K562 (cell line): ENCODE measurements around the gene SHB.
"Not testable (repeated sequence)": the region's sequence is repeated elsewhere in the genome, so short reads cannot be mapped to it uniquely, and the experiment has no call there.

ENCODE experiments used
- ELF2 ChIP-seq: fragments of 250-450 bp; sonication (Bioruptor Pico); IDR thresholded peaks from 2 replicates; pipeline ENCODE4 v1.5.0; 2021; ENCODE audit warnings: mild to moderate bottlenecking
- PHB2 ChIP-seq: fragments of 450-650 bp; IDR thresholded peaks from 2 replicates; pipeline ENCODE4 v1.6.1; 2017; ENCODE audit warnings: low read depth
- RFX5 ChIP-seq: IDR thresholded peaks from 2 replicates; pipeline ENCODE4 v1.6.1; 2011; ENCODE audit warnings: low read depth, mild to moderate bottlenecking, improper control_type of control experiment, low read length
- TF ChIP-seq, protein P1 (sequence below), 3 experiments: IDR thresholded peaks in 2 of 3; conservative IDR thresholded peaks in 1 of 3; 2 replicates each; pipeline ENCODE4 v1.5.1; 2011 to 2012; ENCODE audit warnings: low read length in 3 of 3, mild to moderate bottlenecking in 3 of 3, control low read depth in 2 of 3, improper control_type of control experiment in 1 of 3, inconsistent platforms in 1 of 3, low read depth in 1 of 3, mixed read lengths in 1 of 3, moderate library complexity in 1 of 3; ENCODE audit not compliant: insufficient read depth in 2 of 3
- TF ChIP-seq, protein P2 (sequence below): sonication (generic); formaldehyde crosslinking; IDR thresholded peaks from 2 replicates; pipeline ENCODE4 v1.8.0; 2022; ENCODE audit warnings: missing genetic modification reagents, mild to moderate bottlenecking, borderline replicate concordance
- TF ChIP-seq, protein P3 (sequence below): sonication (generic); formaldehyde crosslinking; IDR thresholded peaks from 2 replicates; pipeline ENCODE4 v1.8.0; 2022; ENCODE audit warnings: mild to moderate bottlenecking, missing genetic modification reagents, borderline replicate concordance

DNA sequence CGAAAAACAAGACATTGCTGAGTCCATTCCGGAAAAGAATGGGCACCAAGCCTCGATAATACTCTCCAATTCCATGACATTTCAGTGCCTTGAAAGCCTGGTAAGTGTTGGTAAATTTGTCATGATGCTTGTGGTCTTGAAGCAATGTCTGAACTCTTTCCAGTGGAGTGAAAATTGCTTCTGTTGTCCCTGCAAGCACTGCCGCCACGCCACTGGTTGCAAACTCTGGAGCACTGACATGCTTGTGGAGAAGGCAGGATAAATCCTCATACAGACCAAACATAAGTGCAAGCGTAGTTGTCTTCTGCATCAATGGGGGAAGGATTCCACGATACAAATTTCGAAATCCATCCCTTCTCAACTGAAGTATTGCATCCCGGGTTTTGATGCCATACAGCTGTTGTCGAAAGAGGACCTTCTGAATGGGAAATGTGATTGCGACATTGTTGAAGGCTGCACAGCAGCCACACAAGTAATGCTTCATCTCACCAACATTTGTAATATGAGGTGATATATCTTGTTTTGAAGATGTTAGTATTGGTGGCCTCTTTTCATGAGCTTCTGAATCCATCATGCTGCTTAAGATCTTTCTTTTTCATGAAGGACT is 180.9 kb downstream of the SHB start:
- not testable (repeated sequence) for TF ChIP-seq RFX5, PHB2, ELF2
- TF ChIP-seq, protein P1, sequence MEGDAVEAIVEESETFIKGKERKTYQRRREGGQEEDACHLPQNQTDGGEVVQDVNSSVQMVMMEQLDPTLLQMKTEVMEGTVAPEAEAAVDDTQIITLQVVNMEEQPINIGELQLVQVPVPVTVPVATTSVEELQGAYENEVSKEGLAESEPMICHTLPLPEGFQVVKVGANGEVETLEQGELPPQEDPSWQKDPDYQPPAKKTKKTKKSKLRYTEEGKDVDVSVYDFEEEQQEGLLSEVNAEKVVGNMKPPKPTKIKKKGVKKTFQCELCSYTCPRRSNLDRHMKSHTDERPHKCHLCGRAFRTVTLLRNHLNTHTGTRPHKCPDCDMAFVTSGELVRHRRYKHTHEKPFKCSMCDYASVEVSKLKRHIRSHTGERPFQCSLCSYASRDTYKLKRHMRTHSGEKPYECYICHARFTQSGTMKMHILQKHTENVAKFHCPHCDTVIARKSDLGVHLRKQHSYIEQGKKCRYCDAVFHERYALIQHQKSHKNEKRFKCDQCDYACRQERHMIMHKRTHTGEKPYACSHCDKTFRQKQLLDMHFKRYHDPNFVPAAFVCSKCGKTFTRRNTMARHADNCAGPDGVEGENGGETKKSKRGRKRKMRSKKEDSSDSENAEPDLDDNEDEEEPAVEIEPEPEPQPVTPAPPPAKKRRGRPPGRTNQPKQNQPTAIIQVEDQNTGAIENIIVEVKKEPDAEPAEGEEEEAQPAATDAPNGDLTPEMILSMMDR (IDR thresholded peaks at IDR 0.05 in 2 of 3, conservative IDR thresholded peaks at IDR 0.05 in 1 of 3; ENCODE audit: insufficient read depth in 2 of 3, low read depth in 1 of 3, low read length in 3 of 3) = not testable (repeated sequence)
- TF ChIP-seq, protein P2, sequence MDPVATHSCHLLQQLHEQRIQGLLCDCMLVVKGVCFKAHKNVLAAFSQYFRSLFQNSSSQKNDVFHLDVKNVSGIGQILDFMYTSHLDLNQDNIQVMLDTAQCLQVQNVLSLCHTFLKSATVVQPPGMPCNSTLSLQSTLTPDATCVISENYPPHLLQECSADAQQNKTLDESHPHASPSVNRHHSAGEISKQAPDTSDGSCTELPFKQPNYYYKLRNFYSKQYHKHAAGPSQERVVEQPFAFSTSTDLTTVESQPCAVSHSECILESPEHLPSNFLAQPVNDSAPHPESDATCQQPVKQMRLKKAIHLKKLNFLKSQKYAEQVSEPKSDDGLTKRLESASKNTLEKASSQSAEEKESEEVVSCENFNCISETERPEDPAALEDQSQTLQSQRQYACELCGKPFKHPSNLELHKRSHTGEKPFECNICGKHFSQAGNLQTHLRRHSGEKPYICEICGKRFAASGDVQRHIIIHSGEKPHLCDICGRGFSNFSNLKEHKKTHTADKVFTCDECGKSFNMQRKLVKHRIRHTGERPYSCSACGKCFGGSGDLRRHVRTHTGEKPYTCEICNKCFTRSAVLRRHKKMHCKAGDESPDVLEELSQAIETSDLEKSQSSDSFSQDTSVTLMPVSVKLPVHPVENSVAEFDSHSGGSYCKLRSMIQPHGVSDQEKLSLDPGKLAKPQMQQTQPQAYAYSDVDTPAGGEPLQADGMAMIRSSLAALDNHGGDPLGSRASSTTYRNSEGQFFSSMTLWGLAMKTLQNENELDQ (CRISPR knock-in tag) = not testable (repeated sequence)
- TF ChIP-seq, protein P3, sequence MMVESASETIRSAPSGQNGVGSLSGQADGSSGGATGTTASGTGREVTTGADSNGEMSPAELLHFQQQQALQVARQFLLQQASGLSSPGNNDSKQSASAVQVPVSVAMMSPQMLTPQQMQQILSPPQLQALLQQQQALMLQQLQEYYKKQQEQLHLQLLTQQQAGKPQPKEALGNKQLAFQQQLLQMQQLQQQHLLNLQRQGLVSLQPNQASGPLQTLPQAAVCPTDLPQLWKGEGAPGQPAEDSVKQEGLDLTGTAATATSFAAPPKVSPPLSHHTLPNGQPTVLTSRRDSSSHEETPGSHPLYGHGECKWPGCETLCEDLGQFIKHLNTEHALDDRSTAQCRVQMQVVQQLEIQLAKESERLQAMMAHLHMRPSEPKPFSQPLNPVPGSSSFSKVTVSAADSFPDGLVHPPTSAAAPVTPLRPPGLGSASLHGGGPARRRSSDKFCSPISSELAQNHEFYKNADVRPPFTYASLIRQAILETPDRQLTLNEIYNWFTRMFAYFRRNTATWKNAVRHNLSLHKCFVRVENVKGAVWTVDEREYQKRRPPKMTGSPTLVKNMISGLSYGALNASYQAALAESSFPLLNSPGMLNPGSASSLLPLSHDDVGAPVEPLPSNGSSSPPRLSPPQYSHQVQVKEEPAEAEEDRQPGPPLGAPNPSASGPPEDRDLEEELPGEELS (CRISPR knock-in tag) = not testable (repeated sequence)
